ENCODE measurements around the gene ANO4.

ANO4 gene

DNA sequence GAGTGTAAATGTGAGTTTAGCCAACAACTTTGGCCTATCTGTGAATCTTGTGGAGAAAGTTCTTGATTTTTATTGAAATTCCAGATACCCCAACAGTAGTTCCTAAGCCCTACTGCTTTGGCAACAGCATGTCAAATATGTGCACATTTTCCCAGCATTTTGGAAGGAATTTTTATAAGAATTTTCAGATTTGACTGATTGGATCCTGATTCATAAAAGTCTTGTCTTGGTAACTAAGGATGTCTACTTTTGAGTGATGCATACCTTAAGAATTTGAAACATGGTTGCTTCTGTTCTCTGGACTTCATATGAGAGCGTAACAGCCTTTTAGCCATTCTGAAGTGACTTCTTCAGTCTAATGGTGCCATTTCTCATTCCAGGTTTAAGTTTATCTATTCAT lies 106.7 kb downstream of the ANO4 start:
- Histone ChIP-seq H3K36me3 (ENCODE audit: low read depth) (no peaks in the 10 kb centered on the region), H3K4me3 (ENCODE audit: severe bottlenecking) (no peak overlapping the region), H3K27me3 (ENCODE audit: insufficient read depth, poor library complexity, severe bottlenecking) (no peaks in the 10 kb centered on the region), H3K9me3 (ENCODE audit: severe bottlenecking) (no peaks in the 10 kb centered on the region), H3K4me1 (ENCODE audit: insufficient read depth, poor library complexity, severe bottlenecking) (no peaks in the 10 kb centered on the region), H3K27ac (ENCODE audit: poor library complexity, severe bottlenecking) (no peak overlapping the region)
- no peak for ATAC-seq (ENCODE audit: low read depth)
- DNase-seq (ENCODE audit: low spot score), result no peak
- TF ChIP-seq, protein P1, sequence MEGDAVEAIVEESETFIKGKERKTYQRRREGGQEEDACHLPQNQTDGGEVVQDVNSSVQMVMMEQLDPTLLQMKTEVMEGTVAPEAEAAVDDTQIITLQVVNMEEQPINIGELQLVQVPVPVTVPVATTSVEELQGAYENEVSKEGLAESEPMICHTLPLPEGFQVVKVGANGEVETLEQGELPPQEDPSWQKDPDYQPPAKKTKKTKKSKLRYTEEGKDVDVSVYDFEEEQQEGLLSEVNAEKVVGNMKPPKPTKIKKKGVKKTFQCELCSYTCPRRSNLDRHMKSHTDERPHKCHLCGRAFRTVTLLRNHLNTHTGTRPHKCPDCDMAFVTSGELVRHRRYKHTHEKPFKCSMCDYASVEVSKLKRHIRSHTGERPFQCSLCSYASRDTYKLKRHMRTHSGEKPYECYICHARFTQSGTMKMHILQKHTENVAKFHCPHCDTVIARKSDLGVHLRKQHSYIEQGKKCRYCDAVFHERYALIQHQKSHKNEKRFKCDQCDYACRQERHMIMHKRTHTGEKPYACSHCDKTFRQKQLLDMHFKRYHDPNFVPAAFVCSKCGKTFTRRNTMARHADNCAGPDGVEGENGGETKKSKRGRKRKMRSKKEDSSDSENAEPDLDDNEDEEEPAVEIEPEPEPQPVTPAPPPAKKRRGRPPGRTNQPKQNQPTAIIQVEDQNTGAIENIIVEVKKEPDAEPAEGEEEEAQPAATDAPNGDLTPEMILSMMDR (IDR thresholded peaks at IDR 0.05; ENCODE audit: poor library complexity, severe bottlenecking), result no peak

DNA sequence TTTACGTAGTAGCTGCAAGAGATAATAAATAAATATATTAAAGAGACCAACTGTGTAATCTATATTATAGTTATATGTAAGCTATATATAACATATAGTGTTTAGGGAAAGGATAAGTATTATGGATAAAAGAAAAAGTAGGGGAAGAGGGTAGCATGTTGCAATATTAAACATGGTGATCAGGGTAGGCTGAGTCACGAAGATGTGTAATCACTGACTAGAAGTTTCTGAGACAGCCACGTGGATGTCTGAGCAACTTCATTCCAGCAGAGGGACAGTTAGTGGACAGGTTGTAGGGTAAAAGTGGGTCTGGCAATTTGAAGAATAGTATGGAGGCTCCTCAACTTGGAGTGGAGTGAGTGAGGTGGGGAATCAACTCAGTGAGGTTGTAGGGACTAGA lies 109.7 kb downstream of the ANO4 start:
- H3K36me3 ChIP-seq (ENCODE audit: low read depth), result no peaks in the 10 kb centered on the region
- TF ChIP-seq, protein P1 (IDR thresholded peaks at IDR 0.05; ENCODE audit: poor library complexity, severe bottlenecking), result no peak
- no peak overlapping the region for H3K27ac ChIP-seq (ENCODE audit: poor library complexity, severe bottlenecking)
- no peaks in the 10 kb centered on the region for H3K9me3 ChIP-seq (ENCODE audit: severe bottlenecking)
- H3K27me3 ChIP-seq (ENCODE audit: insufficient read depth, poor library complexity, severe bottlenecking), result no peaks in the 10 kb centered on the region
- H3K4me3 ChIP-seq (ENCODE audit: severe bottlenecking), result no peak overlapping the region
- ATAC-seq (ENCODE audit: low read depth) (no peak), DNase-seq (ENCODE audit: low spot score) (no peak)
- peaks cover 6% of the 10 kb centered on the region for H3K4me1 ChIP-seq (ENCODE audit: insufficient read depth, poor library complexity, severe bottlenecking)

DNA sequence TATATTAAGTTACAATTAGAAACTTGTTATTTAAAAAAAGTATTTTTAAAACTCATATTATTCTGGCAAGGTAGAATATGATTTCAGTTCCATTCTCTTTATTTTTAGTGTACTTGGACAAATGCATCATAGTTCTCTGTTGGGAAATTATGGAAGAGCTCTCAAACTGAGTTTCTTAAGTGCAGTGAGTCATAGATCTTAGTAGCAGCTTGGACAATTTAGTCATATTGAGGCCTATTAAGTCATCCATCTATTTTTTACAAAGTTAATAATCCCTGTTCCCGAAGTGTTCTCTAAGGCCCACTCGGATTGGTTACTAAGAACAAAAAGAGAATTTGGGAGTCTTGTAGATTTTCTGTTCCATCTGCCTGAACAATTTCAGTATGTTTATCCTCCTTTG lies 113.9 kb downstream of the ANO4 start:
- ATAC-seq (ENCODE audit: low read depth), result peak; percentile 70
- H3K4me1 ChIP-seq (ENCODE audit: insufficient read depth, poor library complexity, severe bottlenecking), result peaks cover 6% of the 10 kb centered on the region
- no peaks in the 10 kb centered on the region for H3K36me3 ChIP-seq (ENCODE audit: low read depth)
- TF ChIP-seq, protein P1 (IDR thresholded peaks at IDR 0.05; ENCODE audit: poor library complexity, severe bottlenecking), result no peak
- H3K4me3 ChIP-seq (ENCODE audit: severe bottlenecking), result no peak overlapping the region
- DNase-seq (ENCODE audit: low spot score), result no peak
- no peak overlapping the region for H3K27ac ChIP-seq (ENCODE audit: poor library complexity, severe bottlenecking)
- H3K9me3 ChIP-seq (ENCODE audit: severe bottlenecking), result no peaks in the 10 kb centered on the region
- no peaks in the 10 kb centered on the region for H3K27me3 ChIP-seq (ENCODE audit: insufficient read depth, poor library complexity, severe bottlenecking)

DNA sequence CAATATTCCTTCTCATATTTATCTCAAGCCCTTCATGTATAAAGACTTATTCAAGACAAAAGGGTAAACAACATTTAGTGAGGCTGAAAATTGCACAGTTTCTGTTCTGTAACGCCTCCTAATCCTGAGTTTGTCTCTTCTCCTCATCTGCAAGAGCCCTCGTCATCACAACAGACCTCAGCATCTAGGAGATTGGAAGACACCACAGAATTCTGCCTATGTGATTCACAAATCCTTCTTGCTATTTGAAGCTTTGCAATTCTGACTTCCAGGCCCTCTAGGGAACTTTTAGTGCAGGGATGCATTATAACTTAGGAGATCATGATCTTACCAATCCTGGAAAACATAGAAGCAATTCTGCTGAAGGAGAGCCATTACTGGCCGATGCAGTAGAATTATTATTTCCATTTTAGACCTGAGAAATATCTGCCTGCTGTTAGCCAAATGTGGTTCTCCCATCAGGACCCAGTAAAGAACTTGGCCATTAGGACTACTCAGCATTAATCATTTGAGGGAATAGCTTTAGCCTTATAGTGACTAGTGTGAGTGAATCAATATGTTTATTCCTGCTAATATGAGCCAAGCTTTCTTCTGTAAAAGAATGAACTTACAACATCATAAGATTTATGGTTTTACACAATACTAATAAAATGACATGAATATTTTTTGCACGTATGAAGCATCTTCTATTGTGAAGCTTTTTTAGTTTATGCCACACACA lies 119.5 kb downstream of the ANO4 start:
- TF ChIP-seq, protein P1 (IDR thresholded peaks at IDR 0.05; ENCODE audit: poor library complexity, severe bottlenecking), result no peak
- Histone ChIP-seq H3K4me3 (ENCODE audit: severe bottlenecking) (no peak overlapping the region), H3K36me3 (ENCODE audit: low read depth) (no peaks in the 10 kb centered on the region), H3K27ac (ENCODE audit: poor library complexity, severe bottlenecking) (no peak overlapping the region), H3K27me3 (ENCODE audit: insufficient read depth, poor library complexity, severe bottlenecking) (no peaks in the 10 kb centered on the region), H3K9me3 (ENCODE audit: severe bottlenecking) (no peaks in the 10 kb centered on the region), H3K4me1 (ENCODE audit: insufficient read depth, poor library complexity, severe bottlenecking) (no peaks in the 10 kb centered on the region)
- DNase-seq (ENCODE audit: low spot score), result no peak
- 0 out of 3 replicates have a peak, but pooled peaks have one; percentile 38 for ATAC-seq (ENCODE audit: low read depth)

DNA sequence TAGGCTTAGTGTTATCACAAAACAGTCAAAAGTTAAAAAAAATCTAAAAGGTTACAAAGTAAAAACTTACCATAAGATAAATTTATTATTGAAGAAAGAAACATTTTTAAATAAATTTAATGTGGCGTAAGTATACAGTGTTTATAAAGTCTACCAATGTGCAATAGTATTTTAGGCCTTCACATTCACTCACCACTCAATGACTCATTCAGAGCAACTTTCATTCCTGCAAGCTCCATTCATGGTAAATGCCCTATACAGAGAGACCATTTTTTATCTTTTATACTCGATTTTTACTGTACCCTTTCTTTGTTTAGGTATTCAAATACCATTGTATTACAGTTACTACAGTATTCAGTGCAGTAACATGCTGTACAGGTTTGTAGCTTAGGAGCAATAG lies 124.5 kb downstream of the ANO4 start:
- H3K36me3 ChIP-seq (ENCODE audit: low read depth), result no peaks in the 10 kb centered on the region
- ATAC-seq (ENCODE audit: low read depth), result peak; percentile 70
- H3K9me3 ChIP-seq (ENCODE audit: severe bottlenecking), result no peaks in the 10 kb centered on the region
- no peak overlapping the region for H3K4me3 ChIP-seq (ENCODE audit: severe bottlenecking)
- no peaks in the 10 kb centered on the region for H3K27me3 ChIP-seq (ENCODE audit: insufficient read depth, poor library complexity, severe bottlenecking)
- no peak overlapping the region for H3K27ac ChIP-seq (ENCODE audit: poor library complexity, severe bottlenecking)
- TF ChIP-seq, protein P1 (IDR thresholded peaks at IDR 0.05; ENCODE audit: poor library complexity, severe bottlenecking), result no peak
- no peak for DNase-seq (ENCODE audit: low spot score)
- no peaks in the 10 kb centered on the region for H3K4me1 ChIP-seq (ENCODE audit: insufficient read depth, poor library complexity, severe bottlenecking)

All from RWPE2 (cell line).